IMR-90 (cell line): Measurements from ENCODE around the gene SLC16A5. TPM values are rescaled to one million over a fixed set of nuclear protein-coding genes. Genes with fewer than 3 reads are reported as not detected.

Experiments used
- ATAC-seq: fragments of 200-7000 bp; cut with Tn5 transposase; 2 replicates; pipeline ENCODE4 v1.9.1; 2020; ENCODE audit warnings: low read depth, mild to moderate bottlenecking, moderate library complexity
- BruUV-seq: library from RNA; stranded (reverse); fragments of 400-500 nt; replicated peaks from 2 replicates; lab custom pipeline; 2021; lab: Mats Ljungman, UMichigan
- CTCF ChIA-PET: fragments of 300-600 bp; formaldehyde crosslinking; extraction: SDS; loops from one replicate; lab custom pipeline; 2021; ENCODE audit warnings: antibody characterized with exemption; lab: Yijun Ruan, JAX
- POLR2A ChIA-PET: fragments of 300-600 bp; sonication (Branson Sonifier 250); formaldehyde crosslinking; loops from one replicate; lab custom pipeline; 2022; ENCODE audit warnings: antibody characterized with exemption; ENCODE audit not compliant: unreplicated experiment; lab: Charles Lee
- DNase-seq: peaks from one replicate; pipeline ENCODE4 v3.0.0; 2013
- H2AFZ ChIP-seq: replicated peaks from 2 replicates; pipeline ENCODE3; 2013; ENCODE audit warnings: low read length, mild to moderate bottlenecking; ENCODE audit not compliant: poor library complexity
- H2AK5ac ChIP-seq: 2 replicates; pipeline ENCODE4 v1.6.1; 2013; ENCODE audit warnings: low read depth, low read length, inconsistent platforms
- H2AK9ac ChIP-seq: replicated peaks from 2 replicates; pipeline ENCODE3; 2013; ENCODE audit warnings: mild to moderate bottlenecking, low read depth, low read length, moderate library complexity; ENCODE audit not compliant: poor library complexity
- H2BK120ac ChIP-seq: 2 replicates; pipeline ENCODE4 v1.6.1; 2013; ENCODE audit warnings: low read depth, low read length, inconsistent platforms
- H2BK15ac ChIP-seq: 3 replicates; pipeline ENCODE4 v1.6.1; 2013; ENCODE audit warnings: low read depth, low read length, inconsistent platforms
- H2BK20ac ChIP-seq: 2 replicates; pipeline ENCODE4 v1.6.1; 2013; ENCODE audit warnings: low read depth, mild to moderate bottlenecking, inconsistent platforms, low read length, moderate library complexity
- H2BK5ac ChIP-seq: 2 replicates; pipeline ENCODE4 v1.6.1; 2013; ENCODE audit warnings: mild to moderate bottlenecking, low read depth, low read length, inconsistent platforms; ENCODE audit not compliant: poor library complexity, severe bottlenecking
- H3K14ac ChIP-seq: replicated peaks from 2 replicates; pipeline ENCODE4 v1.6.1; 2013; ENCODE audit warnings: low read depth, low read length, inconsistent platforms
- H3K18ac ChIP-seq: 2 replicates; pipeline ENCODE4 v1.6.1; 2013; ENCODE audit warnings: low read depth, low read length, control low read depth
- H3K23ac ChIP-seq: 2 replicates; pipeline ENCODE4 v1.6.1; 2013; ENCODE audit warnings: low read depth, low read length, inconsistent platforms
- H3K27ac ChIP-seq: 2 replicates; pipeline ENCODE4 v1.5.1; 2013; ENCODE audit warnings: mild to moderate bottlenecking, control low read depth, low read length; ENCODE audit not compliant: insufficient read depth
- H3K27me3 ChIP-seq: 2 replicates; pipeline ENCODE4 v1.6.1; 2013; ENCODE audit warnings: low read length; ENCODE audit not compliant: control insufficient read depth, insufficient read depth
- H3K36me3 ChIP-seq: 2 replicates; pipeline ENCODE4 v1.6.1; 2013; ENCODE audit warnings: low read length, mixed read lengths; ENCODE audit not compliant: control insufficient read depth, insufficient read depth
- H3K4ac ChIP-seq: 2 replicates; pipeline ENCODE4 v1.6.1; 2013; ENCODE audit warnings: low read depth, low read length, inconsistent platforms
- H3K4me1 ChIP-seq: 2 replicates; pipeline ENCODE4 v1.6.1; 2013; ENCODE audit warnings: low read length, mixed read lengths; ENCODE audit not compliant: control insufficient read depth, insufficient read depth
- H3K4me2 ChIP-seq: 2 replicates; pipeline ENCODE4 v1.6.1; 2013; ENCODE audit warnings: low read depth, mild to moderate bottlenecking, control low read depth, low read length, moderate library complexity
- H3K4me3 ChIP-seq: 2 replicates; pipeline ENCODE4 v1.5.1; 2013; ENCODE audit warnings: low read depth, mild to moderate bottlenecking, control low read depth, low read length, moderate library complexity; ENCODE audit not compliant: insufficient read depth
- H3K56ac ChIP-seq: 2 replicates; pipeline ENCODE4 v1.6.1; 2013; ENCODE audit warnings: low read length, inconsistent platforms; ENCODE audit not compliant: insufficient read depth; ENCODE audit errors: extremely low read depth
- H3K79me1 ChIP-seq, 2 experiments: 2 replicates each; pipeline ENCODE4 v1.6.1; 2013; ENCODE audit warnings: low read length in 2 of 2, inconsistent platforms in 1 of 2, low read depth in 1 of 2
- H3K9ac ChIP-seq: 2 replicates; pipeline ENCODE4 v1.6.1; 2013; ENCODE audit warnings: low read depth, low read length, control low read depth
- H3K9me1 ChIP-seq: 2 replicates; pipeline ENCODE4 v1.6.1; 2013; ENCODE audit warnings: low read length, inconsistent platforms; ENCODE audit not compliant: insufficient read depth
- H3K9me3 ChIP-seq: 2 replicates; pipeline ENCODE4 v1.6.1; 2013; ENCODE audit warnings: low read length; ENCODE audit not compliant: control insufficient read depth, insufficient read depth
- H4K20me1 ChIP-seq: 2 replicates; pipeline ENCODE4 v1.6.1; 2013; ENCODE audit warnings: low read length, inconsistent platforms; ENCODE audit not compliant: insufficient read depth
- H4K5ac ChIP-seq: 2 replicates; pipeline ENCODE4 v1.6.1; 2013; ENCODE audit warnings: mild to moderate bottlenecking, low read depth, low read length, control low read depth
- H4K8ac ChIP-seq, 2 experiments: 2 replicates each; pipeline ENCODE4 v1.6.1; 2013; ENCODE audit warnings: low read depth in 2 of 2, low read length in 2 of 2, control low read depth in 1 of 2, inconsistent platforms in 1 of 2
- H4K91ac ChIP-seq: 2 replicates; pipeline ENCODE4 v1.6.1; 2013; ENCODE audit warnings: low read depth, low read length, inconsistent platforms; ENCODE audit not compliant: insufficient read depth
- BHLHE40 ChIP-seq: fragments of 150-350 bp; IDR thresholded peaks from 2 replicates; pipeline ENCODE4 v1.6.1; 2016; ENCODE audit warnings: mild to moderate bottlenecking, low read depth, low read length
- FOS ChIP-seq: fragments of 150-350 bp; IDR thresholded peaks from 2 replicates; pipeline ENCODE4 v1.6.1; 2016; ENCODE audit warnings: low read depth, low read length
- MAZ ChIP-seq: IDR thresholded peaks from 2 replicates; pipeline ENCODE4 v1.6.1; 2012; ENCODE audit warnings: low read depth, mild to moderate bottlenecking, low read length, improper control_type of control experiment, moderate library complexity, borderline replicate concordance
- MXI1 ChIP-seq: IDR thresholded peaks from 2 replicates; pipeline ENCODE4 v1.6.1; 2012; ENCODE audit warnings: low read depth, mild to moderate bottlenecking, low read length, moderate library complexity, borderline replicate concordance
- RCOR1 ChIP-seq: IDR thresholded peaks from 2 replicates; pipeline ENCODE4 v1.6.1; 2012; ENCODE audit warnings: mild to moderate bottlenecking, low read length, improper control_type of control experiment; ENCODE audit not compliant: insufficient replicate concordance
- USF2 ChIP-seq: fragments of 150-350 bp; IDR thresholded peaks from 2 replicates; pipeline ENCODE4 v1.6.1; 2017; ENCODE audit warnings: mild to moderate bottlenecking, antibody characterized with exemption, low read length, low read depth
- WGBS, 2 experiments: methylation state at CpG; one replicate each; pipeline versions ENCODE4 v1.1.5 to v1.1.7; 2013; ENCODE audit warnings: missing lambda C conversion rate in 2 of 2; ENCODE audit not compliant: insufficient read length in 1 of 2; ENCODE audit errors: extremely low coverage in 2 of 2; 5-methylcytosine and 5-hydroxymethylcytosine counted together
- dilution Hi-C: fragments of 300-500 bp; cut with HindIII; formaldehyde crosslinking; loops from one replicate; pipeline ENCODE4 v1.14.3; 2018; ENCODE audit warnings: low sequenced_read_pairs; ENCODE audit not compliant: unreplicated experiment
- in situ Hi-C: fragments of 300-500 bp; cut with MboI; formaldehyde crosslinking; loops from 3 replicates; pipeline ENCODE4 v1.14.3; 2019; ENCODE audit warnings: low sequenced_read_pairs, inconsistent platforms, mixed read lengths
- intact Hi-C: fragments of 100-400 bp; cut with micrococcal nuclease; formaldehyde crosslinking; loops from 2 replicates; pipeline ENCODE4 v1.10.0; 2022
- polyA plus RNA-seq, 3 experiments: library from polyadenylated mRNA; depleted of rRNA; stranded (reverse); fragments of >200 nt; gene quantifications; 2 replicates each; pipeline ENCODE4 v1.2.3, GENCODE V29; 2012; ENCODE audit warnings: low replicate concordance in 1 of 3
- total RNA-seq: library from RNA; depleted of rRNA; stranded (reverse); fragments of >200 nt; gene quantifications from 2 replicates; pipeline ENCODE4 v1.2.3, GENCODE V29; 2012
- TF ChIP-seq, protein P1 (sequence below): fragments of 150-350 bp; IDR thresholded peaks from 2 replicates; pipeline ENCODE4 v1.6.1; 2016; ENCODE audit warnings: low read depth, mild to moderate bottlenecking, low read length, moderate library complexity, borderline replicate concordance

Gene SLC16A5
- total and polyA plus RNA-seq, 2 of the 4 experiments (the other 2 are of a cell fraction), result 1.8 to 7.1 TPM

DNA sequence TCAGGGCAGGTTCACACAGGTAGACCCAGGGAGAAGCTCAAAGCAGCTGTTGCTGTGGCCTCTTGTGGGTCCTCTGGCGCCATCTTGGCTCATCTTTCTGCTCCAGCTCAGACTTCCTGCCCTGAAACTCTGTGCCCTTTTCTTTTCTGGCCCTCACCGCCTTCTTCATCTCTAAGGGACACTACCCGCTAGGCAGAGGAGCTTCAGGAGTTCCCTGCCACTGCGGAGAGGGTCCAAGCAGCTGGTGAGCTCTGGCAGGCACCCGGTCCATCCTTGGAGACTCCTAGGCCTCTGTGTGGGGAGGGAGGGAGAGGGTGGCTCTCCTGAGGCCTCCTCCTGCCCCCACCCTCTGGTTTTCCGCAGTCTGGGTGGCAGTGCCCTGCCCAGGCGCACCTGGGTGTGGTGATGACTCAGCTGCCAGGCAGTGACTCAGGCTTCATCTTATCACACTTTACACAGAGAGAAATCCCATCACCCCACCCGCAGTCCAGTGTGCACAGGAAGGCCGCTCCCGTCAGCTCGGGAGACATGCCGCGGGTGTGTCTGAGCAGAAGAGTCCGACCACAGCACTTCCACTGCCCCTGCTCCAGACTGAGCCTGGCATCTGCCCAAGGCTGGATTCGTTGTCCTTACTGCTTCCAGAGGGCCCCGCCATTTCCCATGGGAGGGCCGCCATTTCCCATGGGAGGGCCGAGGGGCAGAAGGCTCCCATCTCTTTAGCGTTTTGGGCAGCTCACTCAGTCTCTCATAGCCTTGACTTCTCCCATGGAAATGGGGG is 36.5 kb downstream of the SLC16A5 start:
- Histone ChIP-seq H3K18ac (no peak overlapping the region), H3K23ac (no peak overlapping the region), H3K4me1 (0 out of 2 replicates have a peak, but pooled peaks cover 2% of the 10 kb centered on the region), H3K4me2 (no peak overlapping the region), H4K20me1 (peaks cover 5% of the 10 kb centered on the region), H3K14ac (no peak overlapping the region), H3K36me3 (peaks cover 12% of the 10 kb centered on the region), H3K4ac (no peak overlapping the region), H2AFZ (peak overlapping the region; percentile 3), H2BK15ac (no peak overlapping the region), H4K8ac (no peak overlapping the region), H3K9me3 (no peaks in the 10 kb centered on the region), H3K79me1 (peaks cover 10 to 37% of the 10 kb centered on the region in 2 experiments; a peak in 3 of 4 replicates), H3K27ac (no peak overlapping the region), H2BK120ac (no peak overlapping the region), H2AK9ac (peak overlapping the region; percentile 71), H3K27me3 (no peaks in the 10 kb centered on the region), H3K56ac (no peak overlapping the region), H4K91ac (no peak overlapping the region), H3K4me3 (no peak overlapping the region), H2BK20ac (no peak overlapping the region), H2AK5ac (no peak overlapping the region), H4K5ac (no peak overlapping the region), H3K9me1 (peaks cover 18% of the 10 kb centered on the region), H2BK5ac (no peak overlapping the region), H3K9ac (no peak overlapping the region)
- CTCF ChIA-PET, result interaction anchor here (0.9 to 3.6 kb wide), 3 partner anchors 10 to 64 kb away, joined by 4 to 13 read pairs (median 7); no protein-coding TSS in a partner anchor
- peak; percentile 18 for DNase-seq
- in situ Hi-C loops, result no loop called here
- dilution Hi-C loops, result no loop called here
- BruUV-seq, result no TSS peak
- 0 out of 2 replicates have a peak, but pooled peaks have one; percentile 38 for ATAC-seq
- TF ChIP-seq FOS, result no peak
- no peak for TF ChIP-seq USF2
- no peak for TF ChIP-seq MAZ
- TF ChIP-seq, protein P1, sequence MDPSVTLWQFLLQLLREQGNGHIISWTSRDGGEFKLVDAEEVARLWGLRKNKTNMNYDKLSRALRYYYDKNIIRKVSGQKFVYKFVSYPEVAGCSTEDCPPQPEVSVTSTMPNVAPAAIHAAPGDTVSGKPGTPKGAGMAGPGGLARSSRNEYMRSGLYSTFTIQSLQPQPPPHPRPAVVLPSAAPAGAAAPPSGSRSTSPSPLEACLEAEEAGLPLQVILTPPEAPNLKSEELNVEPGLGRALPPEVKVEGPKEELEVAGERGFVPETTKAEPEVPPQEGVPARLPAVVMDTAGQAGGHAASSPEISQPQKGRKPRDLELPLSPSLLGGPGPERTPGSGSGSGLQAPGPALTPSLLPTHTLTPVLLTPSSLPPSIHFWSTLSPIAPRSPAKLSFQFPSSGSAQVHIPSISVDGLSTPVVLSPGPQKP, result no peak
- TF ChIP-seq RCOR1, result no peak
- no peak for TF ChIP-seq BHLHE40
- TF ChIP-seq MXI1, result no peak
- POLR2A ChIA-PET, result no interaction called here
- intact Hi-C loops, result no loop called here
- WGBS, 2 experiments, result 93% methylated on average over 5 of the region's 19 CpGs; no CpG with 5 or more reads in 1 of the 2 experiments
